ENCODE results near the gene RUNX3.

GRCh38 chr1:24870551-24871195, 59.4 kb downstream of the RUNX3 start:
- TF ChIP-seq ZNF114 (tag by site-specific recombination; IDR thresholded peaks at IDR 0.05) (no peak), ZNF324 (tag by site-specific recombination; IDR thresholded peaks at IDR 0.05) (no peak), ZNF133 (tag by site-specific recombination; IDR thresholded peaks at IDR 0.05) (no peak), TSHZ1 (tag by site-specific recombination; IDR thresholded peaks at IDR 0.05; ENCODE audit: borderline replicate concordance) (no peak), ZNF175 (tag by site-specific recombination; IDR thresholded peaks at IDR 0.05) (no peak), ZFP41 (tag by site-specific recombination; IDR thresholded peaks at IDR 0.05; ENCODE audit: borderline replicate concordance) (no peak), KLF10 (tag by site-specific recombination; IDR thresholded peaks at IDR 0.05) (no peak), ZNF777 (tag by site-specific recombination; IDR thresholded peaks at IDR 0.05; ENCODE audit: borderline replicate concordance) (no peak), ZNF391 (tag by site-specific recombination; IDR thresholded peaks at IDR 0.05; ENCODE audit: borderline replicate concordance, low read depth) (no peak)
- TF ChIP-seq, protein P1, sequence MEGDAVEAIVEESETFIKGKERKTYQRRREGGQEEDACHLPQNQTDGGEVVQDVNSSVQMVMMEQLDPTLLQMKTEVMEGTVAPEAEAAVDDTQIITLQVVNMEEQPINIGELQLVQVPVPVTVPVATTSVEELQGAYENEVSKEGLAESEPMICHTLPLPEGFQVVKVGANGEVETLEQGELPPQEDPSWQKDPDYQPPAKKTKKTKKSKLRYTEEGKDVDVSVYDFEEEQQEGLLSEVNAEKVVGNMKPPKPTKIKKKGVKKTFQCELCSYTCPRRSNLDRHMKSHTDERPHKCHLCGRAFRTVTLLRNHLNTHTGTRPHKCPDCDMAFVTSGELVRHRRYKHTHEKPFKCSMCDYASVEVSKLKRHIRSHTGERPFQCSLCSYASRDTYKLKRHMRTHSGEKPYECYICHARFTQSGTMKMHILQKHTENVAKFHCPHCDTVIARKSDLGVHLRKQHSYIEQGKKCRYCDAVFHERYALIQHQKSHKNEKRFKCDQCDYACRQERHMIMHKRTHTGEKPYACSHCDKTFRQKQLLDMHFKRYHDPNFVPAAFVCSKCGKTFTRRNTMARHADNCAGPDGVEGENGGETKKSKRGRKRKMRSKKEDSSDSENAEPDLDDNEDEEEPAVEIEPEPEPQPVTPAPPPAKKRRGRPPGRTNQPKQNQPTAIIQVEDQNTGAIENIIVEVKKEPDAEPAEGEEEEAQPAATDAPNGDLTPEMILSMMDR (tag by site-specific recombination; IDR thresholded peaks at IDR 0.05), result no peak

Measured in HEK293 (cell line).